Loucy (cell line): ENCODE results near the gene SPSB3.

Source experiments
- EZH2phosphoT487 ChIP-seq: fragments of 200-600 bp; IDR thresholded peaks from 2 replicates; pipeline ENCODE4 v1.6.1; 2018; ENCODE audit warnings: antibody characterized with exemption, mild to moderate bottlenecking, moderate library complexity, borderline replicate concordance
- TF ChIP-seq, protein P1 (sequence below): fragments of 200-600 bp; sonication (generic); conservative IDR thresholded peaks from 2 replicates; pipeline ENCODE4 v1.5.1; 2014; ENCODE audit warnings: mild to moderate bottlenecking, antibody characterized with exemption, low read length

DNA sequence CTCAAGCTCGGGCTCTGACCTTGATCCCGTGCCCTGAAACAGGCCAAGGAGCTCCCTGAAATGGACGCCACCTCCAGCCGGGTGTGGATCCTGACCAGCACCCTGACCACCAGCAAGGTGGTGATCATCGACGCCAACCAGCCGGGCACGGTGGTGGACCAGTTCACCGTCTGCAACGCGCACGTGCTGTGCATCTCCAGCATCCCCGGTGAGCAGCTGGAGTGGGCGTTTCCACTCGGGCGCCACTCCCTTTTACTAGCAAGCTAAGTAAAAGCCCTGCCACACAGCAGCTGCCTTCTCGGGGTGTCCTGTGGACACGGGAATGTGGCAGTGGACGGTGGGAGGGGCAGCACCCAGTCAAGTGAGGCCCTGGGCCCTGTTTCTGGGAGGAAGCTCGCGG lies 17.4 kb downstream of the SPSB3 start:
- TF ChIP-seq, protein P1, sequence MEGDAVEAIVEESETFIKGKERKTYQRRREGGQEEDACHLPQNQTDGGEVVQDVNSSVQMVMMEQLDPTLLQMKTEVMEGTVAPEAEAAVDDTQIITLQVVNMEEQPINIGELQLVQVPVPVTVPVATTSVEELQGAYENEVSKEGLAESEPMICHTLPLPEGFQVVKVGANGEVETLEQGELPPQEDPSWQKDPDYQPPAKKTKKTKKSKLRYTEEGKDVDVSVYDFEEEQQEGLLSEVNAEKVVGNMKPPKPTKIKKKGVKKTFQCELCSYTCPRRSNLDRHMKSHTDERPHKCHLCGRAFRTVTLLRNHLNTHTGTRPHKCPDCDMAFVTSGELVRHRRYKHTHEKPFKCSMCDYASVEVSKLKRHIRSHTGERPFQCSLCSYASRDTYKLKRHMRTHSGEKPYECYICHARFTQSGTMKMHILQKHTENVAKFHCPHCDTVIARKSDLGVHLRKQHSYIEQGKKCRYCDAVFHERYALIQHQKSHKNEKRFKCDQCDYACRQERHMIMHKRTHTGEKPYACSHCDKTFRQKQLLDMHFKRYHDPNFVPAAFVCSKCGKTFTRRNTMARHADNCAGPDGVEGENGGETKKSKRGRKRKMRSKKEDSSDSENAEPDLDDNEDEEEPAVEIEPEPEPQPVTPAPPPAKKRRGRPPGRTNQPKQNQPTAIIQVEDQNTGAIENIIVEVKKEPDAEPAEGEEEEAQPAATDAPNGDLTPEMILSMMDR: no peak
- TF ChIP-seq EZH2phosphoT487: no peak
